GM19438 (cell line): ENCODE results near the gene ACVRL1.

Source experiments
- ATAC-seq: cut with Tn5 transposase; IDR thresholded peaks from one replicate; pipeline ENCODE4 v1.9.1; 2021; ENCODE audit warnings: low read depth; ENCODE audit not compliant: unreplicated experiment

ACVRL1 gene

DNA sequence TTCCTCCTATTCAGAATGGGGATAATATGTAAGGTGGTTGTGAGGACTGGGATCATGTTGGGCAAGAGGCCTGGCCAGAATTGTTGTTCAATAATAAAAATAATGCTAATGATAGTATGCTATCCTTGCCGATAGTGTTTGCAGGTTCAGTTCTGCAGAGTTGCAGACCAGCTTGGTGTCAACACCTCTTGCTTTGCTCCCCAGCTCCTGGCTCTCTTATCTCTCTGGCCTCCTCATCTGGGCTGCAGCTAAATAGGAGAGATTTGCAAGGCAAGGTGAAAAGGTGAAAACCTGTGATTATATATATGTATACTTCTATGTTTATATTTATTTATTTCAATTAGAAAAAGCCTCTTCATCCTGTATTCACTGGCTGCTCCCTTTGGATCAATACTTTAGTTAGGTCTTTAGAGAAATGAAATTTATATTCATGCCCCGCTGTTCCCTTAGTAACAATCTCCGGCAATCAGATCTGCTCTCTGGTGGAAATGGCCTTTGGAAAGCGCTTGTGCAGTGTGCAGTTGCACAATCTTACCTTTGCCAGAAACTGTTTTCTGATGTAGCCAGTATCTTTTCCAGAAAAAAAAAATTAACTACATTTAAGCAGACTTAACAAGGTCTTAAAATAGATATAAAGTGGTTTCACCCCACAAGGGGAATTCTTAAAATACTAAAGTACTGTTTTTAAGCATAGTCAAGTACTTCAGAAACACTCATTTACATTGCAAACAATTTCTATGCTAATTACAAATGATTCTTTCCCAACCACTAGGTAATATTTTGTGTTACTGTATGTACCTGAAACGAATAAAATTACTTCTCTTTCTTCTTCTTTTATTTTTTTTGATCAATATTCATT is 25.1 kb downstream of the ACVRL1 start:
- no peak for ATAC-seq

GRCh38 chr12:51934080-51934479 is 26.8 kb downstream of the ACVRL1 start:
- ATAC-seq, result no peak

DNA sequence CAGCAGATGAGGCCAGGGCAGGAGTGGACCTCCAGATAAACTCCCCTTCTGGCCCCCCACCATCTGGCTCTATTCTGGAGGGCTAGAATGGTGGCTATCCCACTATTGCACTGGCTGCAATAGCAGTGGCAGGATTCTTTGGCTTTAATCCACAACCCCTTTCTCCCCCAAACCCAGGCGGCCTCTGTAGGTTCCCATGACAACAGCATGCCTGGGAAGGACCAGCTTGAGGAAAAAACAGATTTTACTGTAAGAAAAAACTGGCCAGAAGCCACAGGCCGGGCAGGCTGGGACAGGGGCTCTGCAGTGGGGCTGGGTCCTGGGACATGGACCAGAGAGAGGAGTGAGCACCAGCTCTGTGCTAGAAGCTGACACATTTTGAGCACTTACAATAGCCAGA is 30.6 kb downstream of the ACVRL1 start:
- ATAC-seq, result no peak

DNA sequence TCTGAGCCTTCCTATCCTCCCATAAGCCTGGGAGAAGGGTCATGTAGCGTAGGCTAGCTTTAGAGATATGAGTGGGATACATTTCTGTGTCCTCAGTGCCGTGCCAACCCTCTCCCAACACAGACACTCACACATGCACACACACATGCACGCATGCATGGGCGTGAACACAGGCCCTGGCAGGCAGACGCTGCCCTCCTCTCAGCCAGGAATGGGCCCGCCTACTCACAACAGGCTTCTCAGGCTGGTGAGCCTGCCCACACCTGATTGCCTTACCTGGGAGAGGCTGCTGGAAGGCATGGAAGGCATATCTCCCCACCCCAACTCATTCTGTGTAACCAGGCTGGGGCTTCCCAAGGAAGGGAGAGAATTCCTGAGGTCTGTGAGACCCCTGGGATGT is 31.4 kb downstream of the ACVRL1 start:
- ATAC-seq, result no peak

DNA sequence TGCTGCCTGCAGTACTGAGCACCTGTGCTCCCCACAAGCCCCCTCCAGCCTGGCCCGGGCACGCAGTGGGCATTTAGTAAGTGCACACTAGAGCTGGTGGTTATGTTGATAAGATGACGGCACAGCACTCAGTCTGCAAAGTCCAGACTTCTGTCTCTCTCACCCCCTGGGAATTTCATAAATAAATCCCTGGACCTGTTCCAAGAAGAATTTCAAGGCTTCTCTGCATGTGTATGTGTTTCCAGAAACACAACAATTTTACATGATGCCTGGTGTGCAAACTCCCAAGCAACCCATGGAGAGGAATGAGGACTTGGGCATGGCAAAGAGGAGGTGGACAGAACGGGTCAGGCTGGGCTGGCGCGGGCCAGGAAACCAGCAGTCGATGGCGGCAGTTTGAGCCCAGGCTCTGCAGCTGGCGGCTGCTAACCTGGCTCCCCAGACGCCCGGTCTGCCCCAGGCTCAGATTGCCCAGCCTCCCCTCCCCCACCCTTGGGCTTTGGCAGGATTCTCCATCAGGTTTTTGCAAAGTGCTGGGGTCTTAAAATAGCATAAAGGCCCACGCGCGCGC is 33.8 kb downstream of the ACVRL1 start:
- no peak for ATAC-seq

GRCh38 chr12:51941604-51942003 is 34.3 kb downstream of the ACVRL1 start:
- no peak for ATAC-seq

- ATAC-seq, result no peak
These were observed 34.8 kb downstream of the ACVRL1 start for GRCh38 chr12:51942056-51942455.

DNA sequence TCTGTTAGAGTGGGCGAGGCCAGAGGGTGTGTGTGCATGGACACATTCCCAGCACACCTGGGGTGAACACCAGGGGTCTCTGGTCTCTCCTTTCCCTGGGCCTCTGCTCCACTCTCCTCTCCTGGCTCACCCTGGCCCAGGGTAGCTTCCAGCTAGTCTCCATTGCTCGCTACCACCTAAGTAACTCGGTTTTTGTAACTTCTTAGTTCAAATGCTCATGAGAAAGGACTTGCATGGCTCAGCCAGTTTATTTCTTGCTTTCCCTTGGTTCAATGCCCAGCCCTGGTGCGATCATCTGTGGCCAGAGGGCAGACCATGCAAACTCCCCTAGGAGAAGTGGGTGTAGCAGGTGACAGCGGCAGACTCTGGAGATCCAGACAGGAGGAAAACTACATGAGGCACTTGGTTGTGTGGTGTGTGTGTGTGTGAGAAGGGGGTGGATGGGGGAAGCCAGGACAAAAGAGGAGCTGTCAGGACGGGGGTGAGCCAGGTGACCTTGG is 35.2 kb downstream of the ACVRL1 start:
- no peak for ATAC-seq

DNA sequence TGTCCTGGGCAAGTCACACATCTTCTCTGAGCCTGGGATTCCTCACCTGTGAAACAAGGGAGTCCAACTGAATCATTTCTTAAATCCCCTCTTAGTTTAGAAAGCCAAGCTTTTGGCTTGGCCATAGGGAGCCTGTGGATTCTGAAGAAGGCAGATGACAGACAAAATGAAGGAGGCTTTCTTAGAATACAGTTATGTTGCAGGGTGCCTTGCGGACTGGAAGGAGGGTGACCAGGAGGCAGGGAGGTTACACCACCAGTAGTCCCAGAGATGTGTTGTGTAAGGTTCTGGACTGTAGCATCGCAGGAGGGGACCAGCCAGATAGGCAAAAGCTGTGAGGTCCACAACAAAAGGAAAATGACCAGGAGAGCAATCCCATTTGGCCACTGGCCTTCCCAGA is 36.0 kb downstream of the ACVRL1 start:
- no peak for ATAC-seq

- no peak for ATAC-seq
These were observed 37.4 kb downstream of the ACVRL1 start for GRCh38 chr12:51944608-51945233.

DNA sequence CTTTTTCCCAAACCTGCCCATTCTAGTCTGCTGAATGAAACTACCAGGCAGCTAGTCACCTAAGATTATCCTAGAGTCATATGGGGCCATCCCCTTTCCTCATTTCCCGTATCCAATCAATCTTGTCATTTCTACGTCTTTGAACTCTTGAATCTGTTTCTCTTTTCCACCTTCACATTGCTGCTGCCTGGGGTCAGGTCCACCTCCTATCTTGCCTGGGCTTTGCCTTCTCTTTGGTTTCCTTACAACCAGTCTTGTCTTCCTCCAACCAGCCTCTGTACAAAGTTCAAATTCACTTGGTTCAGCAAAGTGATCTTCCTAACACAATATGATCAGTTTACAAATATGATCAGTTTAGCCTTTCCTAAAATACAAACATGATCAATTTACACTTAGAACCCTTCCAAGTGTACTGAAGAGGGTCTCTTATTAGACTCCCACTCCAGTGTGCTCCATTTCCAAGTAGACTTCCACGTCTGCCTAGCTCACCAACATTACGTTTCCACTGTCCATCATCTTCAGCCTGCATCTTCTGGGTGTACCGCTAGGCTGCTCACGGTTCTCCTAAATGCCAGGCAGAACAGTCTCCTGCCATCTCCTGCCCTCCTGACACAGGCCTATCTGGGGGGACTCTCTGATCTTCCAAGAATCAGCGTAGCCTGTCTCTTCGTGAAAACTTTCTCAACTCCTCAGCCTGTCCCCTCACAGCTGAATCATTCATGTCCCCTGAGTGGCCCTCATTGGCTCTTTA is 40.1 kb downstream of the ACVRL1 start:
- ATAC-seq, result no peak

DNA sequence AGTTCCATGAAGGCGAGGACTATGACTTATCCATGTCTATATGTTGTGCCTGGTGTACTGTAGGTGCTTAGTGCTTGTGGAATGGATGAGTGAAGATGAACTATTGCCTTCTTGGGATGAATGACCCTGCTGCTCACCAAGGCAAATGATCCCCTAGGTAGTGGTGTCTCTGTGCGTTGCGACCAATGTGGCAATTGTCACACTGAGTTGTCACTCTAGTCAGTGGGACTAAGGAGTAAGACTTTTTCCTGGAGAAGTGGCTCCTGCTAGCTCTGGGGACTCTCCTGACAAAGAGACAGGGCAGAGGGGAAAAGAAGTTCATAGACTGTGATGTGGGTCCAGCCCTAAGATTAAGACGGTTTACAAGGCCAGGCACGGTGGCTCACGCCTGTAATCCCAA is 40.8 kb downstream of the ACVRL1 start:
- ATAC-seq, result no peak

- no peak for ATAC-seq
These were observed 42.2 kb downstream of the ACVRL1 start for GRCh38 chr12:51949342-51950030.

GRCh38 chr12:51950682-51951198 is 43.4 kb downstream of the ACVRL1 start:
- ATAC-seq, result no peak

DNA sequence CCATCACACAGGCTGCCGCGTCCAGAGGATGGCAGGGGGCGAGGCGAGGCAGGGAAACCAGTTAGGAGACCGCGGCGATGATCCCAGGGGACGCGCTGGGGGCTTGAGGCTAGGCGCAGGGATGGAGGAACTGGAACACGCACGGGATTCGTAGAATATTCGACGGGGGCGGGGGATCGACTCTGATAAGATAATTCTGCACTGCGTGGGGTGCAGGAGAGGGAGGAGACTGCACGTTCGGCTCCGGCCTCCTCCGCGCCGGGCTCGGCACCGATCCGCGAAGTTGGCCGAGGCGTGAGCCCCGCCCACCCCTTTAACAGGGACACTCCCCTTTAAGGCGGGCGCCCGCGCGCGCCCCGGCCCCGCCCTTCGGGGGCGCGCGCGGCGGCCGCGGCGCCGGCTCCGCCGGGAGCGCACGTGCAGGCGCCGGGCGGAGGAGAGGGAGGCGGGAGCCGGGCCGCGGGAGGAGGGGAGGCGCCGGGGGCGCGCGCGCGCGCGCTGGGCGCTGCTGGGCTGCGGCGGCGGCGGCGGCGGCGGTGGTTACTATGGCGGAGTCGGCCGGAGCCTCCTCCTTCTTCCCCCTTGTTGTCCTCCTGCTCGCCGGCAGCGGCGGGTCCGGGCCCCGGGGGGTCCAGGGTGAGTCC is 44.0 kb downstream of the ACVRL1 start, which contains the start of gene ACVR1B:
TSS of gene ACVR1B (plus strand) at position 501 of the 644 bp plus-strand sequence. CDS start at position 546, 45 bp downstream.
- ATAC-seq, result peak; percentile 90

DNA sequence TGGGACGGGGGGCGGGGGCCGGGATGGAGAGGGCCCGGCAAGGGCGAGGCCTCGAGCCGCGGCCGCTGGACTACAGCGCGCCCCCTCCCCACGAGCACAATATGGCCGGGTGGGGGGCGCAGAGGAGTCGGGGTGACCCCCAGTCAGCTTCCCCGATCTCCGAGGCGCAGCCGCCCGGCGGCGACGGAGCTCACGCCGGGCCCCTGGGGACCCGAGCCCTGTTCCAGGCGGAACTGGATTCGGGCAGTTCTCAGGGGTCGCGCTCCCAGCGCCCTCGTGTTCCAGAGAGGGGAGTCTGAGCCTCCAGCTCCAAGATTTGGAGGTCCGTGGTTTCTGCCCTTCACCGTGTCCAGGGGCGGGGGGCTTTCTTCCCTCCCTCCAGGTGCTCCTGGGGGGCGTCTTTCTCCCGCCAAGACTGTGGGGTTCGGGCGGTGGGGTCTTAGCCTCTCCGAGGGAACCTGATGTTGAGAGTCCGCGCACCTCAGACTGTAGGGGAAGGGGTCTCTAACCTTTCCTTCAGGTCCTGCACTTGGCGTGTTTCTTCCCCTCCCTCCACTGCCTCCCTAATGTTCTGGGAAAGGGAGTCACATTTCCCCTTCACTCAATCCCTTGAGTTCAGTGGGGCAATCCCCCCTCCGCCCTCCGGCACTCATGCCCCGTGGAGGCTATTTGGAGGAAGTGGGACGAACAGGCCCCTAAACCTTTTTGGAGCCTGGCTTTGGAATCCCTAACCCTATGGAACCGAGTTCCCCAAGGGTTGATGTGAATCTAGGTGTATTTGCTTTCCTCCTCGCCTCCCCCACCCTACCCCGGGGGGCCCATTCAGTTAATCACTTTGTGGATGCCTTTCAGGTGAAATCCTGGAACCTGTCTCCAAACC is 44.8 kb downstream of the ACVRL1 start:
- no peak for ATAC-seq

GRCh38 chr12:51953089-51953488 is 45.8 kb downstream of the ACVRL1 start:
- no peak for ATAC-seq

DNA sequence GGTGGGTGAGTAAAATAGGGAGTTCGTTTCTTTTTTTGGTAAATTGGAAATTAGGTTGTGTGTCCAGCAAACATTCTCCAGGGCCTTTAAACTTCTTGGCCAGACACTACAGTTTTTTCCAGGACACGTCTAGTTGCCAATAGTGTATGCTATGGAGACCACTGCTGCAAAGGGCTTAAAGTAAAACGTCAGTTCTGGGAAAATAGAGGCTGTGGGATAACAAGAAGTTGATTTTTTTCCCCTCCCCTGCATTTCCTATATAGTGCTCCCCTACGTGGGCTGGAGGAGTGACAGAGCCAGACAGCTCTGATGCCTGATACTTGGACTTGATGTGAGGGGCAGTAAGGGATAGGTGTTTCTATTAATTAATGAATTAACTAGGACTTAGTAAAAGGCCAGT is 46.6 kb downstream of the ACVRL1 start:
- ATAC-seq, result no peak
